Stimulated activated CD4-positive, alpha-beta T cell treated with anti-CD3 and anti-CD28 coated beads, TNF-alpha, amount 100 ng/mL, for 1 hour (primary cell): Measurements from ENCODE around the gene NOC3L.
A peak's percentile ranks its signal among the peaks of the same experiment; 100 is the strongest.
"Not testable (repeated sequence)": the region's sequence is repeated elsewhere in the genome, so short reads cannot be mapped to it uniquely, and the experiment has no call there.

ENCODE experiments used
- DNase-seq, 3 donors: peaks; one replicate each; pipeline ENCODE4 v3.0.0-alpha.2; 2020; ENCODE audit warnings: low read depth in 3 of 3, low spot score in 1 of 3

NOC3L gene, protein sequence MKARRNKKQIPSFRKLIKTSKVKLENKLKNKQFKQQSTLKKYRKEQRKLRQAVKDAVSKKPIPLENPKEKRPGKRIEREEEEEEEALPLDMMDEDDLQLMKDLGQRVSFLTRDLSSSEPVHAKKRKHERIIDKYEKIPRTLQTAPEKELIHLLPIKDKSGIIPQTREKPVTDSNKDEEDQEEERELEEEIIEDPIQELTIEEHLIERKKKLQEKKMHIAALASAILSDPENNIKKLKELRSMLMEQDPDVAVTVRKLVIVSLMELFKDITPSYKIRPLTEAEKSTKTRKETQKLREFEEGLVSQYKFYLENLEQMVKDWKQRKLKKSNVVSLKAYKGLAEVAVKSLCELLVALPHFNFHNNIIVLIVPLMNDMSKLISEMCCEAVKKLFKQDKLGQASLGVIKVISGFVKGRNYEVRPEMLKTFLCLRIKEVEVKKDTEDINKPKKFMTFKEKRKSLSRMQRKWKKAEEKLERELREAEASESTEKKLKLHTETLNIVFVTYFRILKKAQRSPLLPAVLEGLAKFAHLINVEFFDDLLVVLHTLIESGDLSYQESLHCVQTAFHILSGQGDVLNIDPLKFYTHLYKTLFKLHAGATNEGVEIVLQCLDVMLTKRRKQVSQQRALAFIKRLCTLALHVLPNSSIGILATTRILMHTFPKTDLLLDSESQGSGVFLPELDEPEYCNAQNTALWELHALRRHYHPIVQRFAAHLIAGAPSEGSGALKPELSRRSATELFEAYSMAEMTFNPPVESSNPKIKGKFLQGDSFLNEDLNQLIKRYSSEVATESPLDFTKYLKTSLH

GRCh38 chr10:94362360-94363250 lies at the start of gene NOC3L:
Gene NOC3L, minus strand, starts transcription at chr10:94362939. Its CDS starts 101 bp downstream, at chr10:94362838.
- peak; percentile 79 to 96 (median 82) for DNase-seq

- DNase-seq = no peak
Measured at GRCh38 chr10:94412449-94412848, 49.7 kb upstream of the NOC3L start.

- DNase-seq = no peak
Measured at GRCh38 chr10:94411304-94411703, 48.6 kb upstream of the NOC3L start.

- DNase-seq = no peak
Measured at GRCh38 chr10:94409021-94409657, 46.4 kb upstream of the NOC3L start.

GRCh38 chr10:94407668-94408067 lies 44.9 kb upstream of the NOC3L start:
- no peak for DNase-seq

DNA sequence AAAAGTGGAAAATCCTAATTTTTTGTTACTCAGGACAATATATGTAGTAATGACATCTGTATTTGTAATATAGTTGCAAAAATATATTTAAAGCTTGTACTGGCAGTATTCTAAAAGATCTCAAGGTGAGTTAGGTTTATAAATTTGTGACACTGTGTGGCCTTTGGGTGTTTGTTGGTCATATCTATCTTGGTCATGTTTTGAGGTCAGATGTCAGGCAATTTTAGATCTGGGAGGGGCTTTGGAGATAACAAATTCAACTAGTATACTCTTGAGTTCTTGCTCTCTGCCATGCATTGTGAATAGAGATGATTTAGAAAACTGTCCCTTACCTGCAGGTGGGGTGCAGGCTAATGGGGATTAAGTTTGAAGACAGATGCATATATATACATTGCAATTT lies 42.7 kb upstream of the NOC3L start:
- no peak for DNase-seq

DNA sequence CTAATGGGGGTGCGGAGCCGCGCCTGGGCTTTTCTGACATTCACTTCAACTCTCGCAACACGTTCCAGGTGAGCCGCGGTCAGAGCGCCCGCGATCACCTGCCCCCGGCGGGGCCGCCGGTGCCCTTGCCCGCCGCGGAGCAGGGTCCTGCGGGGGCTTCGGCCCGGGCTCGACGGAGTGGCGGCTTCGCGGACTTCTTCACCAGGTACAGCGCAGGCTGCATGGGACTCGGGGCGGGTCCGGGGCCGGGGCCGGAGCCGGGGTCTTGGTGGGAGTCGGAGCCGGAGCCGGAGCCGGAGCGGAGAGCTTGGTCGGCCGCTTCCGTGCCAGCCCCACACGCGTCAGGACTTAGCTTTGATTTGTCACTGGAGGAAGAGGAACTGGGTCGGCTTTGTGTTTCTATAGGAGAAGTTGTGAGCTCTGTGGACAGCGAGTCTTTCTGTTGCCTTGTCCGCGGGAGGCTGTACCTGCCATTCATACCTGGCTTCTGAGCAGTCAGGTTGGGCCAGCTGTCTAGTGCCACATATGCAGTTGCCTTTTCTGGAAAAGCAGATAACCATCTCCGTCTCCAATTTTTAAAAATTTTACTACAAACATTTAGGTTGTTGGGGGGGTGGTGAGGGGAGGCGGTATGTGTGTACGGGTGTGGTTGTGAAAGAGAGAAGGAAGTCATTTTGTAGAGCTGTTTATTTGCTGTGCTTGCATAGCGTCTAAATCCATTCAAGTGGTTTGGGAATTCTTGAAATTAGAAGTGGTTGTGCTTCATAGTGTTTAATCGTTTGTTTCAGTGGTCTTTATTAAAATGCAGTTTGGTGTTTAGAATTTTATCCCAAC lies 40.9 kb upstream of the NOC3L start:
- DNase-seq = peak in 1 of 3 donors; percentile 5

DNA sequence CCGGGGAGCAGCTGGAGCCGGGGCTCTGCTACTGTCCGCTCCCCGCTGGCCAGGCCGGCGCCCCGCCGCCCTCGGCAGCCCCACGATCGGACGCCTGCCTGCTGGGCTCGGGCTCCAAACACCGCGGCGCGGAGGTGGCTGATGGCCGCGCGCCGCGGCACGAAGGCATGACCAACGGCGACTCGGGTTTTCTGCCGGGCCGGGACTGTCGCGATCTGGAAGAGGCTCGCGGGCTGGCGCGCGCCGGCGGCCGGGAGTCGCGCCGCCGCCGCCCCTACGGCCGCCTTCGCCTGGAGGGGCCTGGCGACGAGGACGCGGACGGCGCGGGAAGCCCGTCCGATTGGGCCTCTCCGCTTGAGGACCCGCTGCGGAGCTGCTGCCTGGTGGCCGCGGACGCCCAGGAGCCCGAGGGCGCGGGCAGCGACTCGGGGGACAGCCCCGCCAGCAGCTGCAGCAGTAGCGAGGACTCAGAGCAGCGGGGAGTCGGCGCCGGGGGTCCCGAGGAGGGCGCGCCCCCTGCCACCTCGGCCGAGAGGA lies 40.2 kb upstream of the NOC3L start:
- DNase-seq = peak in 1 of 3 donors; percentile 1

DNA sequence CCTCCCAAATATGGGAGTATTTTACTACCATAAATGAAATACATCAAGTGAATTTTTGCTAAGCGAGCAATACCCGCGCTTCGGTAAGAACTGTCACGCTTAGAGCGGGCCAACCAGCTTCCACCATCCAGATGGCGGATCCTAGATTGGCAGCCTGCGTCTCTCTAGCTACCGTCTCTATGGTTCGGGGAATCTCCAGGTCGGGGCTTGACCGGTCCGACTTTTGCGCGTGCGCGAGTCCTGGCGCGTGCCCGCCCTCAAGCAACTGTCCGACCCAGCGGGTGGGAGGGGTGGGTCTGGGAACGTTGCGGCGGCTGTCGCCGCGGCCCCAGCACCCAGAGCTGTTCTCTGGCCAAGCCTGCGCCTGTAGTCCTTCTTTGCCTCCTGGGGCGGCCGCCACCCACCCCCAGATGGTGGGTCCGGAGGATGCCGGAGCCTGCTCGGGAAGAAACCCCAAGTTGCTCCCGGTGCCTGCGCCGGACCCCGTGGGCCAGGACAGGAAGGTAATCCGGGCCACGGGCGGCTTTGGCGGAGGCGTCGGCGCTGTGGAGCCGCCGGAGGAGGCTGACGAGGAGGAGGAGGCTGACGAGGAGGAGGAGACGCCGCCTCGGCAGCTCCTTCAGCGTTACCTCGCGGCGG lies 39.6 kb upstream of the NOC3L start, which contains the start of gene TBC1D12:
Gene TBC1D12, plus strand, starts transcription at position 338 of the 639 bp plus-strand sequence. Its CDS starts 73 bp downstream, at position 411.
- peak in 1 of 3 donors; percentile 7 for DNase-seq

DNA sequence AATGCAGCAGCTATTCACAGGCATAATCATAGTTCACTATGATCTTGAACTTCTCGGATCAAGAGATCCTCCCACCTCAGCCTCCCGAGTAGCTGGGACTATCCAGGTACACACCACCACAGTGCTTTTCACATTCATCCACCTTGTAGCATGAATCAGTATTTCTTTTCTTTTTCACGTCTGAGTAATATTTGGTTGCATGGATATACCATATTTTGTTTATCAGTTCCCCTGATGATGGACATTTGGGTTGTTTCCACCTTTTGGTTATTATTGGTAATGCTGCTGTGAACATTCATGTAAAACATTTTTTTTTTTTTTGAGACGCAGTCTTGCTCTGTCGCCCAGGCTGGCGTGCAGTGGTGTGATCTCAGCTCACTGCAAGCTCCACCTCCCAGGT lies 36.0 kb upstream of the NOC3L start:
- no peak for DNase-seq

GRCh38 chr10:94397549-94398370 lies 35.0 kb upstream of the NOC3L start:
- DNase-seq = no peak

- not testable (repeated sequence) for DNase-seq
Measured at GRCh38 chr10:94392117-94392516, 29.4 kb upstream of the NOC3L start.

- not testable (repeated sequence) for DNase-seq
Measured at GRCh38 chr10:94385733-94386132, 23.0 kb upstream of the NOC3L start.

- DNase-seq = no peak
Measured at GRCh38 chr10:94383530-94383929, 20.8 kb upstream of the NOC3L start.

DNA sequence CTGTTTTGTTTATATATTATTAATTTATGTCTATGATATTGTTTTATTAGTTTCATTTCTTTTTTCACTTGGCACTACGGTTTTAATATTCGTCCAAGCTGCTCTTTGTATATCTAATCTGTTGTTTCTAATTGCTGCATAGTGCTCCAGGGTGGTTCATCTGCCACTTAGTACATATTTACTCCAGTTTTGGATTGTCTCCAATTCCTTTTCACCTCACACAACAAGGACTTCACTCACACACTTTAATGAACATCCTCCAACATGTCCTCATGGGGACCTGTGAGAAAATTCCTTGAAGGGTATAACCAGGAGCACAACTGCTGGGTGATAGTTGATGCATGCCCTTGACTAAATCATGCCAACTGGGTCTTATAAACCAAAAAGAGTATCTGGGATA lies 14.1 kb upstream of the NOC3L start:
- no peak for DNase-seq

DNA sequence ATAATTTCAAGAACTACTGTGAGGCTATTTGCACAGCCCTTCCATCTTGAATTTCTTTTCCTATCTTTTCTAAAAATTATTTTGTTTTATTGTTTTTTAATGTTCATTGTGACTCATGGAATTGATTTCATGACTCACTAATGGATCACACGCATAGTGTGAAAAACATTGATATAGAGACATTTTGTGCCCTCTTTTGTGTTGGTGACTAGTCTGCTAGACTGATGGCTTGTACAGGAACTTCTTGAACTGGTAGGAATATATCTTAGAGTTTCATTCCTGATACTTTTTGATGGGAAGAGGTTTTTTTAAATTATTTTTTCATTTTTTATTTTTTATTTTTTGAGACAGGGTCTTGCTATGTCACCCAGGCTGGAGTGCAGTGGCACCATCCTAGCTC lies 12.6 kb upstream of the NOC3L start:
- no peak for DNase-seq

GRCh38 chr10:94370501-94370900 lies 7.8 kb upstream of the NOC3L start:
- DNase-seq = no peak

DNA sequence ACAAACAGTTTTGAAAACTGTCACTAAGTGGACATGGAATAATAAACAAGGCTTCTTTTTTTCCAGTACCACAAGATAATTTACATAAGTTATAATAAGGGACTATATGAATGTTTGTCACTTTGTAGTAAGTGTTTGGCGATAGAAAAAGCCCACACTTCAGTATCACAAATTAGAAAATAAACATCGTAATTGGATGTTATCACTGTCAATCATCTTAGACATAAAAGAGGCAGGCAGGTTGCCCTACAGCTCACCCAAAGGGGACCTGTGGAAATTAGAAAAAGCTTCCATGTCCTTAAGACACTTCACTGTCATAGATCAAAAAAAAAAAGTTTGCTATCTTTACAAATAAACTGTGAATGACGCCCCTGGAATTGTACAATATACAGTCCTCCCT lies 3.6 kb upstream of the NOC3L start:
- DNase-seq = no peak
